ENCODE measurements around the gene ZC3H14. TPM values are rescaled to one million over a fixed set of nuclear protein-coding genes. Genes with fewer than 3 reads are reported as not detected.
A peak's percentile ranks its signal among the peaks of the same experiment; 100 is the strongest.

ZC3H14 gene
- 100 to 1,000 TPM; 208 to 253 TPM for total RNA-seq
- 354 TPM for polyA plus RNA-seq (ENCODE audit: insufficient read depth, low read depth, low replicate concordance)
- long read RNA-seq, donor 1, full-length matches to known transcripts: 4 of 77 reads
- long read RNA-seq, donor 1, partial matches to known transcripts: 73 of 77 reads
- long read RNA-seq, donor 1, other reads (novel, unspliced or antisense): 0 of 77 reads
- long read RNA-seq, donor 2, full-length matches to known transcripts: 5 of 5 reads
- long read RNA-seq, donor 2, partial matches to known transcripts: 0 of 5 reads
- long read RNA-seq, donor 2, other reads (novel, unspliced or antisense): 0 of 5 reads

DNA sequence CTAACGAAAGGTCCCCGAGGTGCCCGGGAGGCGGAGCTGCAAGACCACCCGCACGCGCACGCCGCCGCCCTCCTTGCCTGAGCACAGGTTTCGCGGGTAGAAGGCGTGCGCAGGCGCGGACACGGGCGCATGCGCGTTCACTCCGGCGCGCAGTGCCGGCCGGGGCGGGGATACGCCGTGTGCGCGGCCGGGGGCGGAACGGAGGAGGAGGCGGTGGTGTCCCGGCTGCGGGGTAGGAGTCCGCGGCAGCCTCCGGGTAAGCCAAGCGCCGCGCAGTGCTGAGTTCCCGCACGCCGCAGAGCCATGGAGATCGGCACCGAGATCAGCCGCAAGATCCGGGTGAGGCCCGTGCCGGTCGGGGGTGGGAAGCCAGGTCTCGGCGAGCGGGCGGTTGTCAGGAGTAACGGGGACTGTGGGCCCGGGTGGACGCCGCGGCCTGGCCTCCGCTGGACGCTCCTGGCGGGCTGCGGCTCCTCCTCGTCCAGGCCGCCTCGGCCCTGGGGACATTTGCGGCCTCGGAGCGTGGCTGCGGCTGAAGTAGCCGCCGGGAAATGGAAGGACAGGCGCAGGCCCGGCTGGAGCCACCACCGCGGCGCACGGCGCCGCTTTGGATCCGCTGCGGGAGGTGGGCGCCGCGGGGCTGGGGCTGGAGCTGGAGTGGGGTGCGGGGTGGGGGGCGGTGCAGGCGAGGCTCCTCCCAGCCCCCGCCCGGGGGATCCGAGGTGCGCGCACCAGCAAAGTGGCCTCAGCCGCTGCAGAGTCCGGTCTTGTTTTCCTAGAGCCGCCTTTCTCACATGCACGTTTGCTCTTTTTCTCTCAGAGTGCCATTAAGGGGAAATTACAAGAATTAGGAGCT lies at the start of gene ZC3H14:
Gene ZC3H14, plus strand, starts transcription at position 207 of the 856 bp plus-strand sequence. Its CDS starts 97 bp downstream, at position 304.
- WGBS, 2 donors: 0% methylated on average over 29 to 94 of the region's 99 CpGs
- no peaks in the 10 kb centered on the region for H3K9me3 ChIP-seq

DNA sequence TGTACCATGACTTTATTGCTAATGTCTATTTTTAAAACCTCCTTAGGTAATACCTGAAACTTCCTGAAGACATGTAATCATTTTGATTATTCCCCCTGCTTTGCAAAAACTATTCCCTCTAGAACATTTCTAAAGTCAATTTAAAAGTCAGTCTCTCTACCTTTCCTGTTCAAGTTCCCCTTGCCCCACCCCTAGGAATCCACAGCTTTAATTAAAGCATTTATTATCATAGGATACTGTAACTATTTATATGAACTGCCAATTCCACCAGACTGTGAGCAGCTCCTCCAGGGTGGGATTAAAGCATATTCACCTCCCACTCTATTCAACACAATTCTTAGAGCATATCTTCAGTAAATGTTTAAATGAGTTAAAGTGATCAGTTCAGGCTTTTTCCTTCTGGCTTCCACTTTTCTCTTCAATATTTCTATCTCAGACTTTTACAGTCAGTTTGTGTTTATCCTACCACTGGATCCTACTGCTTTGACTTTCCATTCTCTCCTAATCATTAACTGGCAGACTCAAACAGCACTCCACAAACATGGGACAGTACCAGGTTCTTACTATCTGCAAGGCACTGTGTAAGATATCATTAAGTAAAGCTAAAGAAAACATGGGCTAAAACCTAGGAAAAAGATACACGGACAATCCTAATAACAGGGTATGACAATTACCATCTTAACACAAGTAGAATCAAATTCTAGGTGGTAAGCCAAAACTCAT lies 47.2 kb upstream of the ZC3H14 start:
- intact Hi-C loops (cut with DNase I; ENCODE audit: low total_unique reads): no loop called here
- Histone ChIP-seq H3K4me3 (no peak overlapping the region), H3K27ac (no peak overlapping the region), H3K36me3 (ENCODE audit: low read depth, missing control alignments) (no peaks in the 10 kb centered on the region), H3K27me3 (no peaks in the 10 kb centered on the region), H3K4me1 (peaks cover 5% of the 10 kb centered on the region), H3K9me3 (no peaks in the 10 kb centered on the region)
- WGBS, 2 donors: 74 to 82% methylated on average over 1 of the region's 1 CpG
- DNase-seq: no peak
- TF ChIP-seq POLR2A (IDR thresholded peaks at IDR 0.05): no peak
- TF ChIP-seq, protein P1, sequence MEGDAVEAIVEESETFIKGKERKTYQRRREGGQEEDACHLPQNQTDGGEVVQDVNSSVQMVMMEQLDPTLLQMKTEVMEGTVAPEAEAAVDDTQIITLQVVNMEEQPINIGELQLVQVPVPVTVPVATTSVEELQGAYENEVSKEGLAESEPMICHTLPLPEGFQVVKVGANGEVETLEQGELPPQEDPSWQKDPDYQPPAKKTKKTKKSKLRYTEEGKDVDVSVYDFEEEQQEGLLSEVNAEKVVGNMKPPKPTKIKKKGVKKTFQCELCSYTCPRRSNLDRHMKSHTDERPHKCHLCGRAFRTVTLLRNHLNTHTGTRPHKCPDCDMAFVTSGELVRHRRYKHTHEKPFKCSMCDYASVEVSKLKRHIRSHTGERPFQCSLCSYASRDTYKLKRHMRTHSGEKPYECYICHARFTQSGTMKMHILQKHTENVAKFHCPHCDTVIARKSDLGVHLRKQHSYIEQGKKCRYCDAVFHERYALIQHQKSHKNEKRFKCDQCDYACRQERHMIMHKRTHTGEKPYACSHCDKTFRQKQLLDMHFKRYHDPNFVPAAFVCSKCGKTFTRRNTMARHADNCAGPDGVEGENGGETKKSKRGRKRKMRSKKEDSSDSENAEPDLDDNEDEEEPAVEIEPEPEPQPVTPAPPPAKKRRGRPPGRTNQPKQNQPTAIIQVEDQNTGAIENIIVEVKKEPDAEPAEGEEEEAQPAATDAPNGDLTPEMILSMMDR (IDR thresholded peaks at IDR 0.05): no peak

More for the DNA sequence above, at the start of gene ZC3H14:
- TF ChIP-seq POLR2A (IDR thresholded peaks at IDR 0.05): peak; percentile 55
- TF ChIP-seq, protein P1 (IDR thresholded peaks at IDR 0.05): no peak
- Histone ChIP-seq H3K4me1 (peaks cover 4% of the 10 kb centered on the region), H3K4me3 (peak within 1 kb of the TSS; percentile 85 to 98), H3K36me3 (ENCODE audit: low read depth, missing control alignments) (no peaks in the 10 kb centered on the region), H3K27me3 (no peaks in the 10 kb centered on the region), H3K27ac (peak within 1 kb of the TSS; percentile 89 to 90)
- DNase-seq: peak; percentile 88
- intact Hi-C loops (cut with DNase I; ENCODE audit: low total_unique reads): no loop called here

DNA sequence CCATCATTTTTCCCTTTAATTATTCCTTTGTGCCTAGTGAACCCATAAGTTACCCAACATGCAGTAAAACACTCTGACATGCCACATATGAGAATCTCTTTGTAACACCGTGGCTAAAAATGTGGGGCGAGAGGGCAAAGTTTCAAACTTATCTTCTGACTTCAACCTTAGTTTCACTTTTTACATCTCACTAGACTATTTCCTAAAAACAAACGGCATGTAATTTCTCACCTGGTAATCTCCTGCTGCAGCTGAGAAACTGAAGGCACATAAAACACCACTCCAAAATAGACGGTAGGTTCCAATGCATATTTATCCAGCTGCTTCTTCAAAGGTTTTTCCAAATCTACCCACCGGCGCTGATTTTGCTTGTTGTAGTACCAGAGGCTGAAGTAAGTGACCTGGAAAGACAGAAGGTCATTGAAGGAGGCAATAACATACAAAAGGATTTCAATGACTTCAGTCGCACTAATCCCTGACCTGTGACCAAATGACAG lies 45.9 kb upstream of the ZC3H14 start:
- 40 to 43% methylated on average over 7 of the region's 7 CpGs for WGBS, 2 donors
- peaks cover 5% of the 10 kb centered on the region for H3K4me1 ChIP-seq
- H3K4me3 ChIP-seq: no peak overlapping the region
- TF ChIP-seq POLR2A (IDR thresholded peaks at IDR 0.05): no peak
- TF ChIP-seq, protein P1 (IDR thresholded peaks at IDR 0.05): no peak
- no peak overlapping the region for H3K27ac ChIP-seq
- H3K9me3 ChIP-seq: no peaks in the 10 kb centered on the region
- H3K27me3 ChIP-seq: no peaks in the 10 kb centered on the region
- no peaks in the 10 kb centered on the region for H3K36me3 ChIP-seq (ENCODE audit: low read depth, missing control alignments)
- intact Hi-C loops (cut with DNase I; ENCODE audit: low total_unique reads): no loop called here
- no peak for DNase-seq

GRCh38 chr14:88518592-88519512 lies 44.0 kb upstream of the ZC3H14 start:
- TF ChIP-seq, protein P1 (IDR thresholded peaks at IDR 0.05): no peak
- TF ChIP-seq POLR2A (IDR thresholded peaks at IDR 0.05): no peak
- Histone ChIP-seq H3K27me3 (no peaks in the 10 kb centered on the region), H3K4me1 (peaks cover under 1% of the 10 kb centered on the region), H3K36me3 (ENCODE audit: low read depth, missing control alignments) (no peaks in the 10 kb centered on the region), H3K4me3 (no peak overlapping the region), H3K9me3 (no peaks in the 10 kb centered on the region), H3K27ac (no peak overlapping the region)
- no peak for DNase-seq
- 84 to 90% methylated on average over 5 of the region's 5 CpGs for WGBS, 2 donors
- intact Hi-C loops (cut with DNase I; ENCODE audit: low total_unique reads): no loop called here
